Ishikawa (cell line): Measurements from ENCODE around the gene LPCAT1.

Source experiments
- CEBPB ChIP-seq: IDR thresholded peaks from 2 replicates; pipeline ENCODE4 v1.6.1; 2012
- CREB1 ChIP-seq: IDR thresholded peaks from 2 replicates; pipeline ENCODE4 v1.6.1; 2012; ENCODE audit warnings: low read depth
- EGR1 ChIP-seq: IDR thresholded peaks from 2 replicates; pipeline ENCODE4 v1.6.1; 2012
- EP300 ChIP-seq: IDR thresholded peaks from 2 replicates; pipeline ENCODE4 v1.6.1; 2012; ENCODE audit warnings: borderline replicate concordance
- FOXM1 ChIP-seq: IDR thresholded peaks from 2 replicates; pipeline ENCODE4 v1.6.1; 2012; ENCODE audit warnings: low read depth, borderline replicate concordance
- MAX ChIP-seq: IDR thresholded peaks from 2 replicates; pipeline ENCODE4 v1.6.1; 2012
- NFIC ChIP-seq: IDR thresholded peaks from 2 replicates; pipeline ENCODE4 v1.6.1; 2012
- RAD21 ChIP-seq: IDR thresholded peaks from 2 replicates; pipeline ENCODE4 v1.6.1; 2012; ENCODE audit warnings: low read depth
- REST ChIP-seq: IDR thresholded peaks from 2 replicates; pipeline ENCODE4 v1.6.1; 2012; ENCODE audit warnings: low read depth, mild to moderate bottlenecking
- TAF1 ChIP-seq: IDR thresholded peaks from 2 replicates; pipeline ENCODE4 v1.6.1; 2012; ENCODE audit warnings: low read depth, mild to moderate bottlenecking
- TCF12 ChIP-seq: IDR thresholded peaks from 2 replicates; pipeline ENCODE4 v1.6.1; 2012; ENCODE audit warnings: low read depth
- TEAD4 ChIP-seq: IDR thresholded peaks from 2 replicates; pipeline ENCODE4 v1.6.1; 2012
- USF1 ChIP-seq: IDR thresholded peaks from 2 replicates; pipeline ENCODE4 v1.6.1; 2012
- YY1 ChIP-seq: IDR thresholded peaks from 2 replicates; pipeline ENCODE4 v1.6.1; 2012; ENCODE audit warnings: low read depth
- ZBTB7A ChIP-seq: IDR thresholded peaks from 2 replicates; pipeline ENCODE4 v1.6.1; 2012; ENCODE audit warnings: low read depth

The LPCAT1 gene

DNA sequence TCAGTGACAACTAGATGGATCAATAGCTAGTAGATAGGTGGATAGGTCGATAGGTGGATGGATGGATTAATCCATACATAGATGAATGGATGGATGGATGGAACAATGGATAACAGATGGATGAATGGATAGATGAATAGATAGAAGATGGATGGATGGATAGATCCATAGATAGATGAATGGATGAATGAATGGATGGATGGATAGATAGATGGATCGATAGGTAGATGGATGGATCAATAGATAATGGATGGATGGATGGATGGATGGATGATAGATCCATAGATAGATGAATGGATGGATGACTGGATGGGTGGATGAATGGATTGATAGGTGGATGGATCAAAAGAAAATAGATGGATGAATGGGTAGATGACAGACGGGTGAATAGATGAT lies 83.7 kb downstream of the LPCAT1 start:
- TF ChIP-seq ZBTB7A (no peak), MAX (no peak), REST (no peak), USF1 (no peak), YY1 (no peak), EGR1 (no peak), TCF12 (no peak), RAD21 (no peak), CREB1 (no peak), EP300 (no peak), TEAD4 (no peak), NFIC (no peak), FOXM1 (no peak), TAF1 (no peak), CEBPB (no peak)

- TF ChIP-seq ZBTB7A (no peak), USF1 (no peak), REST (no peak), EP300 (no peak), MAX (no peak), FOXM1 (no peak), TEAD4 (no peak), TAF1 (no peak), CREB1 (no peak), YY1 (no peak), RAD21 (no peak), NFIC (no peak), TCF12 (no peak), EGR1 (no peak), CEBPB (no peak)
Measured at GRCh38 chr5:1439388-1440097, 84.2 kb downstream of the LPCAT1 start.

DNA sequence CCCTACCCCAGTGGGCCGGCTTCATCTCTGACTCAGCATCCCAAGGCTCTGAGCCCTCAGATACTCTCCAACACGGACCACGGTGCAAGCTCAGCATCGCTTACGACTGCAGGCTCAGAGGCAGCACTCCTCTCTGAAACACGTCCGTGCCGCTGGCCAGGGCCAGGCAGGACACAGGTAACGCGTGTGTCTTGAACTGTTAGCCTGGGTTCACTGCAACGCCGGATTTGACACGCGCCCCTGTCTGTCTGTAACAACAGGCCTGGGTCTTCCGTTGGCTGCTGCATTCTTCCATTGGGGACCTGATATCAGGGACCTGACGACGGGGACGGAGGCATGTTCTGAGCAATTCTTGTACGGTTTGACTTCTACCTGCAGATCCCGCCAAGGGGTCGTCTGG lies 84.9 kb downstream of the LPCAT1 start:
- TF ChIP-seq RAD21 = no peak
- TF ChIP-seq REST = no peak
- TF ChIP-seq NFIC = no peak
- no peak for TF ChIP-seq USF1
- TF ChIP-seq TEAD4 = no peak
- no peak for TF ChIP-seq CREB1
- no peak for TF ChIP-seq CEBPB
- TF ChIP-seq EGR1 = no peak
- no peak for TF ChIP-seq MAX
- no peak for TF ChIP-seq EP300
- TF ChIP-seq YY1 = no peak
- TF ChIP-seq ZBTB7A = no peak
- no peak for TF ChIP-seq TCF12
- TF ChIP-seq TAF1 = no peak
- no peak for TF ChIP-seq FOXM1
